ENCODE results near the gene C2CD2. TPM values are rescaled to one million over a fixed set of nuclear protein-coding genes. Genes with fewer than 3 reads are reported as not detected.
A peak's percentile ranks its signal among the peaks of the same experiment; 100 is the strongest.

The C2CD2 gene
- total RNA-seq, 2 experiments from 2014 or later: 6.2 to 7.1 TPM

- no peak for ATAC-seq
- no peak for DNase-seq
- CTCF ChIA-PET: no interaction called here
- TF ChIP-seq CTCF (IDR thresholded peaks at IDR 0.05): no peak
- peaks cover 8% of the 10 kb centered on the region for H3K9me3 Mint-ChIP-seq
- H3K4me3 Mint-ChIP-seq: no peak overlapping the region
- H3K27me3 Mint-ChIP-seq: peaks cover 4% of the 10 kb centered on the region
- POLR2A ChIA-PET: interaction anchor here (0.8 kb wide), 1 partner anchor 12 kb away, joined by 3 read pairs; no protein-coding TSS in a partner anchor
- intact Hi-C loops (cut with micrococcal nuclease): no loop called here
- no peaks in the 10 kb centered on the region for H3K36me3 Mint-ChIP-seq (ENCODE audit: low read depth)
- no peak overlapping the region for H3K27ac Mint-ChIP-seq
- H3K4me1 Mint-ChIP-seq (ENCODE audit: low read depth): peaks cover 13% of the 10 kb centered on the region
Measured at GRCh38 chr21:41976611-41977010, 22.8 kb upstream of the C2CD2 start.

GRCh38 chr21:41975391-41976272, 21.8 kb upstream of the C2CD2 start:
- ChIA-PET CTCF (no interaction called here), POLR2A (interaction anchor here (0.9 to 1.0 kb wide), 2 partner anchors 27 to 49 kb away, joined by 3 read pairs; no protein-coding TSS in a partner anchor)
- Mint-ChIP-seq H3K27ac (no peak overlapping the region), H3K36me3 (ENCODE audit: low read depth) (no peaks in the 10 kb centered on the region), H3K4me3 (no peak overlapping the region), H3K9me3 (peaks cover 8% of the 10 kb centered on the region), H3K27me3 (peaks cover 4% of the 10 kb centered on the region), H3K4me1 (ENCODE audit: low read depth) (peaks cover 13% of the 10 kb centered on the region)
- DNase-seq (no peak), ATAC-seq (no peak)
- intact Hi-C loops (cut with micrococcal nuclease): no loop called here
- no peak for TF ChIP-seq CTCF (IDR thresholded peaks at IDR 0.05)

- CTCF ChIA-PET: no interaction called here
- TF ChIP-seq CTCF (IDR thresholded peaks at IDR 0.05): no peak
- DNase-seq: no peak
Measured at GRCh38 chr21:41974752-41975053, 20.9 kb upstream of the C2CD2 start.

GRCh38 chr21:41973861-41974751, 20.3 kb upstream of the C2CD2 start:
- Mint-ChIP-seq H3K36me3 (ENCODE audit: low read depth) (no peaks in the 10 kb centered on the region), H3K4me3 (no peak overlapping the region), H3K27me3 (peaks cover 2% of the 10 kb centered on the region), H3K9me3 (peaks cover 2% of the 10 kb centered on the region), H3K27ac (peak overlapping the region; percentile 56), H3K4me1 (ENCODE audit: low read depth) (peaks cover 13% of the 10 kb centered on the region)
- TF ChIP-seq CTCF (IDR thresholded peaks at IDR 0.05): peak; percentile 16
- ATAC-seq: peak; percentile 79
- DNase-seq: peak; percentile 31
- ChIA-PET CTCF (interaction anchor here (1.0 to 1.3 kb wide), 3 partner anchors 71 to 143 kb away, joined by 3 to 5 read pairs (median 3); no protein-coding TSS in a partner anchor), POLR2A (interaction anchor here (0.9 kb wide), 1 partner anchor 47 kb away, joined by 3 read pairs; no protein-coding TSS in a partner anchor)
- intact Hi-C loops (cut with micrococcal nuclease): no loop called here

More at GRCh38 chr21:41974752-41975053, 20.9 kb upstream of the C2CD2 start:
- ATAC-seq: no peak
- H3K4me1 Mint-ChIP-seq (ENCODE audit: low read depth): peaks cover 13% of the 10 kb centered on the region
- POLR2A ChIA-PET: interaction anchor here (0.9 kb wide), 1 partner anchor 48 kb away, joined by 3 read pairs; no protein-coding TSS in a partner anchor
- no peak overlapping the region for H3K4me3 Mint-ChIP-seq
- no peak overlapping the region for H3K27ac Mint-ChIP-seq
- peaks cover 4% of the 10 kb centered on the region for H3K27me3 Mint-ChIP-seq
- no peaks in the 10 kb centered on the region for H3K36me3 Mint-ChIP-seq (ENCODE audit: low read depth)
- H3K9me3 Mint-ChIP-seq: peaks cover 8% of the 10 kb centered on the region
- intact Hi-C loops (cut with micrococcal nuclease): no loop called here
